IPS-15b (cell line): ENCODE measurements around the gene CYP19A1.
"Not testable (repeated sequence)": the region's sequence is repeated elsewhere in the genome, so short reads cannot be mapped to it uniquely, and the experiment has no call there.

ENCODE experiments used
- H3K27me3 ChIP-seq: one replicate; pipeline ENCODE4 v1.6.1; 2013; ENCODE audit warnings: low read length; ENCODE audit not compliant: control insufficient read depth, insufficient read depth
- H3K36me3 ChIP-seq: one replicate; pipeline ENCODE4 v1.6.1; 2013; ENCODE audit warnings: low read length; ENCODE audit not compliant: control insufficient read depth, insufficient read depth
- H3K4me1 ChIP-seq: one replicate; pipeline ENCODE4 v1.6.1; 2013; ENCODE audit warnings: mild to moderate bottlenecking, low read length; ENCODE audit not compliant: control insufficient read depth, insufficient read depth
- H3K4me3 ChIP-seq: one replicate; pipeline ENCODE4 v1.5.1; 2013; ENCODE audit warnings: low read depth, low read length
- H3K9ac ChIP-seq: one replicate; pipeline ENCODE4 v1.6.1; 2013; ENCODE audit warnings: low read depth, mild to moderate bottlenecking, low read length
- H3K9me3 ChIP-seq: one replicate; pipeline ENCODE4 v1.6.1; 2013; ENCODE audit warnings: mild to moderate bottlenecking, low read length; ENCODE audit not compliant: control insufficient read depth, insufficient read depth

CYP19A1 gene

DNA sequence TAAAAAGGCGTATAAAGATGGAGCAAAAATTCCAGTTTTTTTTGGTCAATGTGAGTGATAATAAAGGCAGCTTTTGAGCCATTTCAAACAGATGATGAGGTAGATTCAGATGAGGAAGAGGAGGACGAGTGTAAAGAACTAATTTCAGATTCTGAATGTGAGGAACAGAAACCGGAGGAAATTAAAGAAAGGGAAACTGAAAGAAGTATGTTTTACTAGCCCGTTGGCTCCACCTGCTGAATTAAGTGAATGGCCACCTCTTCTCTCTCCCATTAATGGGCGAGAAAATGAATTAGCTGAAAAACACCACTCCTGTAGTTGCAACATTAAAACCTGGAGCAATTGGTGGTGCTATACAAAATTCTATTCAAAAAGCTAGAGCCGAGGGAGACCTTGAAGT, 55.4 kb downstream of the CYP19A1 start:
- no peak overlapping the region for H3K4me3 ChIP-seq
- H3K9me3 ChIP-seq, result no peaks in the 10 kb centered on the region
- no peaks in the 10 kb centered on the region for H3K27me3 ChIP-seq
- no peak overlapping the region for H3K9ac ChIP-seq
- H3K36me3 ChIP-seq, result no peaks in the 10 kb centered on the region
- H3K4me1 ChIP-seq, result no peaks in the 10 kb centered on the region

DNA sequence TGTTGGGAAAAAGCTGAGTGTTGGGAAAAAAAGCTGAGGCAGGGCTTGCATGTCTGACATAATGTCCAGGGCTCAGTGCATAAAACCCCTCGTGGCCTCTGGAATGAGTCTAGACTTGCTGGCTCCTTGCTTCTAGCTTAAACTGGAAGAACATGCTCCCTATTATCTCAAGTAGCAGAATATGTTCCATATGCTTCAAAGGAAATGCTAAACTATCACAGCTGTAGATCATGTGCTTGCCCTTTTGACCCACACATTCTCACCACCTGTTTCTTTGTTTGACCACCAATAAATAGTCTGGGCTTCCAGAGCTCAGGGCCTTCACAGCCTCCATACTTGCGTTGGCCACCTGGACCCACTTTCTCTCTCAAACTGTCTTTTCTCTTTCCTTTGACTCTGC, 56.2 kb downstream of the CYP19A1 start:
- not testable (repeated sequence) for H3K27me3 ChIP-seq, H3K36me3 ChIP-seq, H3K4me1 ChIP-seq, H3K4me3 ChIP-seq, H3K9me3 ChIP-seq, H3K9ac ChIP-seq

DNA sequence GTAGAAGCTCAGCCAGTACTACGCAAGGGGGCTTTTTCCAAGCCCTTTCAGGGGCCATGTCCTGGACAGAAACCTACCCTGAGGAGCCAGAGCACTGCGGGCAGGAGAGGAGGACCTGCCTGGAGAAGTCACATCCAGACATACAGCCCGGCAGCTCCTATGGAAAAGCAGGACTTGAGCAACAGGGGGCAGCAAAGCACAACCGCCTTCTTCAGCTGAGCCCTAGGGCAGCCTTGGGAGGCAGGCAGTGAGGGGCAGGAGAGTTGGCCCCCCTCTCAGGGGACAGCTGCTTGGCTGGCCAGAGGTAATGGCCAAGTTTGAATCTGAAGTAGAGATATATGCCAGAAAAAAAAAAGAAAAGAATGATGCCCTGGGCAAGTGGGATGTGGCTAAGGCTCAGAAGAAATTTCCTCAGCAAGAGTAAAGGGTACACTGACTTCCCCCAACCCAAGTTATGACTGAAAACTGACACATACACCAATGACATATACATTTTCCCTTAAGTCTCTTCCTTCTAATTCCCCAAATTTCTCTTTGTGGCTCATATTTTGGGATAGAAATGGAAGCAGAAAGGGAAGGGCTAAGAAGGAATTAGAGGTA, 56.9 kb downstream of the CYP19A1 start:
- Histone ChIP-seq H3K4me1 (no peaks in the 10 kb centered on the region), H3K4me3 (no peak overlapping the region), H3K27me3 (no peaks in the 10 kb centered on the region), H3K9ac (no peak overlapping the region), H3K36me3 (no peaks in the 10 kb centered on the region), H3K9me3 (no peaks in the 10 kb centered on the region)

DNA sequence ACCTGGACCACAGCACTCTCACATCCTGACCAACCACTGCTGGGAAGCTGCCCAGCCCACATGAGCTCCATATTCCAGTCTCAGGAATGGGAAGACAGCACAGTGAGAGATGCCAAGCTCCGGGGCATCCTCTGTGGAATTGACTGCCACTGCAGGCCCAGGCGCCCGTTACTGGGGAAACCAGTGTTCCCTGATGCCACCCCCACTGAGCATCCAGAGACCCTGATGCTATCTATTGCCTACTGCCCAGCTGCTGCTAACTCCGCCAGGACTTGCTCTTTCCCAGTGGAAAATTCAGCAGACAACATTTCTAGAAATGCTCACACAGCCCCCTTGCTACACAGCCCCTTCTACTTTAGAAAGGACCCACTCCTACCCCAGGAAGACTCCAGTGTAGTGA, 57.6 kb downstream of the CYP19A1 start:
- no peaks in the 10 kb centered on the region for H3K4me1 ChIP-seq
- no peak overlapping the region for H3K9ac ChIP-seq
- no peaks in the 10 kb centered on the region for H3K36me3 ChIP-seq
- H3K9me3 ChIP-seq, result no peaks in the 10 kb centered on the region
- no peaks in the 10 kb centered on the region for H3K27me3 ChIP-seq
- H3K4me3 ChIP-seq, result no peak overlapping the region

DNA sequence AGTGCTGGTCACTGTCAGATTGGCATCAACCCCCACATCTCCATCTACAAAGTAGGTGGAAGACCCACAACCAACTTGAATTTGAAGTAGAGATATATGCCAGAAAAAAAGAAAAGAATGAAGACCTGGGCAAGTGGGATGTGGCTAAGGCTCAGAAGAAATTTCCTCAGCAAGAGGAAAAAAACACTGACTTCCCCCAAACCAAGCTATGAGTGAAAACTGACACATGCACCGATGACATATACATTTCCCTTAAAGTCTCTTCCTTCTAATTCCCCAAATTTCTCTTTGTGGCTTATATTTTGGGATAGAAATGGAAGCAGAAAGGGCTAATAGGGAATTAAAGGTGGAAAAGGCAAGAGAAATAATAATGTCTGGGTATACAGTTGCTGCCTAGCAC, 59.0 kb downstream of the CYP19A1 start:
- H3K4me3 ChIP-seq, result no peak overlapping the region

DNA sequence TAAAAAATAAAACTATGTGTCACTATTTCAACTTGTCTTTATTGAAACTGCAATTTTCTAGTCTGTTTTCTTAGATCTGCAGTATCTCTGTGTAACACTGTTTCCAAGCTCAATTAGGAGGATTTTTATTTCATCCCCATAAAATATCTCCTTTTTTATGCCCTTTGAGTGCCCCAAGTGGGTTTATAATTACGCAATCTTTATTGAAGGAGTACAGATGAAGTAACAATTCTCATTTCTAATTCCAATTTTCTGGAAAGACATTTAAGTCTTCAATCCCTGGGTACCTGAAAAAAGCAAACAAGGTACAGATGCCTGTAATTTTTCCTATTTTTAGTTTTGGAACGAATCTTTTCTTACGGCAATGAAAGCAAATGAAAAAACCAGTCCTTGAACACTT, 61.3 kb downstream of the CYP19A1 start:
- no peaks in the 10 kb centered on the region for H3K4me1 ChIP-seq
- H3K27me3 ChIP-seq, result no peaks in the 10 kb centered on the region
- no peaks in the 10 kb centered on the region for H3K36me3 ChIP-seq
- no peak overlapping the region for H3K4me3 ChIP-seq
- no peak overlapping the region for H3K9ac ChIP-seq
- H3K9me3 ChIP-seq, result no peaks in the 10 kb centered on the region

More for the DNA sequence above, 59.0 kb downstream of the CYP19A1 start:
- Histone ChIP-seq H3K9me3 (no peaks in the 10 kb centered on the region), H3K36me3 (no peaks in the 10 kb centered on the region), H3K9ac (no peak overlapping the region), H3K27me3 (no peaks in the 10 kb centered on the region), H3K4me1 (no peaks in the 10 kb centered on the region)

DNA sequence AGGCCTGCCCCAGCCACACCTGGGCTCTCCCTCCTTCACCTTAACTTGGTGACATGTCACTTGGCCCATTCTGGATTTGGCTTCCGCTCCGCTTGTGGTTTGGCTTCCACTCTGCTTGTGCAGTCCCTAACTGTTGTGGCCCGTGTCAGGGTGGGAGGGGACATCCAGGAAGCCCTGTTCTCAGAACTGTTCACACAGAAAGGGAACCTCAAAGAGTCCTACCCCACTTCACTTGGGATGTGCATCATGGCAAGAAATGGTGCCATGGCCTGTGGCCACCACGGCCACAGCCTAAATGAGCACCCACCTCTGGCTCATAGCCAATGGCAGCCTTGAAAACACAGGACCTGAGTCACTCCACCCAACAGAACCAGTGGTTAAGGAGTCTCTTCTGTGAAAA, 63.4 kb downstream of the CYP19A1 start:
- no peaks in the 10 kb centered on the region for H3K27me3 ChIP-seq

DNA sequence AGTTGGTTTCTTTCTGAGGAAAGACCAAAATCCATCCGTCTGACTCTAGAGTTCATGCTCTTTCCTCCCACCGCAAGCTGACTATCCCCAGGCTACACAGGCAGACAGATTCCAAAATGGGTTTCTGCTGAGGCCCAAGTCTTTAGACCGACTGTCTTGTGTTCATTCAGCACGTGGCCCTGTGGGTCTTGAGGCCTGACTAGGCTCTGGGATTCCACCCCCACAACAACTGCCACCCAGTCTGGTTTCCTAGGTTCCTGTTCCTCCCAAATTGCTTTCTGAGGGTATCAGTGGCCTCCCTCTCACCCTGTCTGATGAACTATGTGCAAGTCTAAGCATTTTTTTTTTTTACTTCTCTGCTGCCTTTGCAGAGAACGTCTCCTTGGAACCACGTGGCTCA, 67.7 kb downstream of the CYP19A1 start:
- no peak overlapping the region for H3K4me3 ChIP-seq
- H3K36me3 ChIP-seq, result no peaks in the 10 kb centered on the region
- H3K27me3 ChIP-seq, result peaks cover 28% of the 10 kb centered on the region
- peaks cover 3% of the 10 kb centered on the region for H3K4me1 ChIP-seq
- H3K9ac ChIP-seq, result no peak overlapping the region
- H3K9me3 ChIP-seq, result no peaks in the 10 kb centered on the region

More for the DNA sequence above, 63.4 kb downstream of the CYP19A1 start:
- H3K9me3 ChIP-seq, result no peaks in the 10 kb centered on the region
- H3K4me1 ChIP-seq, result no peaks in the 10 kb centered on the region
- H3K4me3 ChIP-seq, result no peak overlapping the region
- no peak overlapping the region for H3K9ac ChIP-seq
- H3K36me3 ChIP-seq, result no peaks in the 10 kb centered on the region

DNA sequence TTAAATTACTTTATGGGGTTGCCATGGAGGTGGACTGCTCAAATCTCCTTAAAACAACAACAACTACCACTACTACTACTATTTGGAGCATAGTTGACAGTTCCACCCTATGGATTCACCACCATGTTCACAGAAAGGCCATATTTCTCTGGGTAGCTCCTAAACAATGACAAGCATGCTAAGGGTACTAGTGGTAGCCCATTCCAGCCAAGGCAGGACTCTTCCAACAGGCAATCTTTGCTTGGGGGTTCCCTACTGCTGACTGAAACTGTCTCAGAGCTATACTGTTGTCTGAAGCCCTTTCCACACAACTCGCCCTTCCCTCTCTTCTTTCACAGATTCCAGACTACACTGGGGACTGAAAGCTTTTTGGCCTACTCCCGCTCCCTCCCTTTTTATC, 68.9 kb downstream of the CYP19A1 start:
- no peaks in the 10 kb centered on the region for H3K36me3 ChIP-seq
- H3K9me3 ChIP-seq, result no peaks in the 10 kb centered on the region
- no peak overlapping the region for H3K4me3 ChIP-seq
- H3K27me3 ChIP-seq, result peaks cover 36% of the 10 kb centered on the region
- H3K9ac ChIP-seq, result no peak overlapping the region
- H3K4me1 ChIP-seq, result peaks cover 3% of the 10 kb centered on the region

DNA sequence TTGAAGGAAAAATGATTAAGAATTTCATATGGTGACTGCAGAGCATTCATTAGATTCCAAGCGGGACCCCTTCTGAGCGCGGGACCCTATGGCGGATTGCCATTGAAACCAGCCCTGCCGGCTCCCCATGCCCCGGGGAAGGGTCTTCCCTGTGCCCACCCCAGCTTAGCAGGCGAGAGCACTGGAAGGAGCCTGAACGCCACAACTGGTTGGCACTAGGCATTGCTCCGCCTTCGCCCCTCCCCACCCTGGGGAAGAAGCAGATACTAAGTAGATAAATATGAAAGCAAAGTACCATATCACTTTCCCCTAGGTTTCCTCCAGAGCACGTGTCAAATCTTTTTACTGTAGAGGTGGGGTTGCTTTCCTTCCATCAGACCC, 70.7 kb downstream of the CYP19A1 start:
- H3K36me3 ChIP-seq, result no peaks in the 10 kb centered on the region
- H3K4me1 ChIP-seq, result peaks cover 3% of the 10 kb centered on the region
- peaks cover 36% of the 10 kb centered on the region for H3K27me3 ChIP-seq
- peak overlapping the region; percentile 37 for H3K9ac ChIP-seq
- H3K9me3 ChIP-seq, result no peaks in the 10 kb centered on the region
- H3K4me3 ChIP-seq, result peak overlapping the region; percentile 60

DNA sequence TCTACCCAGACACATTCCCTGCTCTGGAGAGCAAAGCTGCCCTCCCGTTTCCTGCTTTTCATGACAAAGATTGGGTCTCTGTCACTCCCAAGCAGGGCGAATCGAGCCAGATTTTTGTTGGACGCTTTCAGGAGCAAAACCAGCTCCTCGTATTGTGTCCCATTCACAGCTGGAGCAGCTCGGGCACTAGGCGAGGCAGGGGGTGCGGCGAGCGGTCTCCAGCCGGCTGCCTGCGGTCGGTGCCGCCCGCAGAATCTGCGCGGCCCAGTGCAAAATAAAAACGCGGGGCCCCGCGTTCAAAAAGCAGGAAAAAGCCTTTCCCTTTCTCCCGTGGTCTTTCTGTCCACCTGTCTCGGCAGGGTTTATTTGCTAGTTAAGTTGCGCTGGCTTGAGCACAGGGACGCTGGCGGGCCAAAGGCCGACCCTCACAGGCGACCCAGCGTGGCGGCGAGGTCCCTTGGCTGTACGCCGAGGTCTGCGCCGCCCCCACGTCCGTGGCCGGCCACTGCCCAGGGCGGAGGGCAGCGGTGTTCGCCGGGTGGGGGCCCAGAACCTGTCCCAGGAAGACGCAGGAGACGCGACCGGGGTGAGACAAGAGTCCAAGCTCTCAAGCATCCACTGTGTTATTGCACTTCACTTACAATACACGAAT, 71.2 kb downstream of the CYP19A1 start:
- Histone ChIP-seq H3K4me3 (peak overlapping the region; percentile 60), H3K4me1 (peaks cover 3% of the 10 kb centered on the region), H3K9ac (peak overlapping the region; percentile 37), H3K36me3 (no peaks in the 10 kb centered on the region), H3K27me3 (peaks cover 36% of the 10 kb centered on the region), H3K9me3 (no peaks in the 10 kb centered on the region)

DNA sequence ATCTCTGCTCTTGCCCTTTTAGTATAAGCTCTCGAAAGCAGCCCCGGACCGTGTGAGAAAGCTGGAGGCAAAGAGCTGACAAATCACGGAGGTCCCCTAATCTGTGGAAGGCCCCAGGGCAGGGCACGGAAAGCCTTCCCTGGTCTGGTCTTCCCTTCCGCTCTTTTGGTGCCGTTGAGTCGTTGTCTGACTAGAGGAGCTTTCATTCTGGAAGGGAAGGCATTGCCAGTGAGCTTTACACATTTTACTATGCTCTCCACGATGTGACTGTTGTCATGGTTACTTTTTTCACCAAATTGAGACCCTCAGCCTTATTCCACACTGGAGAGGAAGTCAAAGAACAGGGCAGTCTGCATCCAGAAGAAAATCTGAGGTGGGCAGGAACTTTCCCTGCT, 71.7 kb downstream of the CYP19A1 start:
- H3K36me3 ChIP-seq, result no peaks in the 10 kb centered on the region
- peak overlapping the region; percentile 60 for H3K4me3 ChIP-seq
- no peak overlapping the region for H3K9ac ChIP-seq
- peaks cover 3% of the 10 kb centered on the region for H3K4me1 ChIP-seq
- H3K27me3 ChIP-seq, result peaks cover 36% of the 10 kb centered on the region
- no peaks in the 10 kb centered on the region for H3K9me3 ChIP-seq
